Activated effector memory CD4-positive, alpha-beta T cell treated with anti-CD3 and anti-CD28 coated beads, Interleukin-2, amount 50 U/mL, for 16 hours (primary cell): Measurements from ENCODE around the gene SEC16A.

Experiments
- DNase-seq: peaks from one replicate; pipeline ENCODE4 v3.0.0-alpha.2; 2020

Gene SEC16A

DNA sequence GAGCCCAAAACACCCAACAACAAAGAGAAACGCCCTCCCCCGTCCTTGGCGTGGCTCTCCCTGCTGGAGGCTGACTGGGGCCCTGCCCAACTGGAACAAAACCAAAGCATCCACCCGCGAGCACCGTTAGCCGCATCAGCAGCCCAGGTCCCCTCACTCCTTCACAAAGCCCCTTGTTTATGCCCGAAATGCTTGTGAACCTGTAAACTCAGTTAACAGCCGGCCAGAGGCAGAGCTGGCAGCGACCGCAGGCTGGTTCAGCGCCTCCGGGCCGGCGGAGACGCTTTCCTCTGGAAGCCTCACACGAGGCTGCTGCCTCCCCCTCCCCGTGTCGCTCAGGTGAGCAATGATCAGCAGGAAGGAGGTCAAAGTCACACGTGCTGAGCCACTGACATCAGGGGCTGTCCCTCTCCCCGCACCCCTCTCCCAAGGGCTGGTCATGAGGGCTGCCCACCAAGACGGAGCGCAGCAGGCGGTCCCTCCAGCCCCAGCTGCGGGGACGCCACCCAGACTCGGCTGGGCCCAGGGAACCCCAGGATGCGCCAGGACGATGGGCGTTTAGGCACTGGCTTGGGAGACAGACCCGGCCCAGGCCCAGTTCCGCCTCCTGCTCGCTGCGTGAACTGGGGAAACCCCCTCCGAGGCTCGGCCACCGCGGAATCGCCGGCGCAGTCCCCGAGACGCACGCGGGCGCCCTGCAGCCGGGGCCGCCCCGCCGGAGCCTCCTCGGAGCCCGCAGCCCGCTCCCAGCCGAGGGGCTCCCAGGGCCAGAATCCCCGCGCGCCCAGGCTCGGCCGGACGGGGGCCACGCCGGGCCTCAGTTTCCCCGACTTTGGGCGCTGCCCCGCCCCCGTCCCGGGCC is 83.4 kb downstream of the SEC16A start:
- peak; percentile 82 for DNase-seq

DNA sequence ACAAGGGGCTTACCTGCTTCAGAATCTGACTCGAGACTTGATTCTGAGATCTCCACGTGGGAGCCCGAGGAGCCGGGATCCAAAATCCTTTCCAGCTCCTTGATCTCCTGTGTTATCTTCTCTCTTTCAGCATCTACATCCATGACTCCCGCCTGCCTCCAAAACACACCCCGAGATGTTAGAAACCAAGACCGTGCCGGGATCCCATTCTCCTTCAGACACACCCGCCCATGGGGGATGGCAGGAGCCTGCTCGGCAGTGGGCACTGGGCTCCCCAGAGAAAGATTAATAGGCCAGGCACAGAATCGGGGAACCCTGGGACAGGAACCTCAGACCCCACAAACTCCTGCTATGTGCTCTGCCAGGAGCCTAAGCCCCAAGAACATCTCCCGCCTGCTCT is 84.6 kb downstream of the SEC16A start:
- DNase-seq, result no peak

DNA sequence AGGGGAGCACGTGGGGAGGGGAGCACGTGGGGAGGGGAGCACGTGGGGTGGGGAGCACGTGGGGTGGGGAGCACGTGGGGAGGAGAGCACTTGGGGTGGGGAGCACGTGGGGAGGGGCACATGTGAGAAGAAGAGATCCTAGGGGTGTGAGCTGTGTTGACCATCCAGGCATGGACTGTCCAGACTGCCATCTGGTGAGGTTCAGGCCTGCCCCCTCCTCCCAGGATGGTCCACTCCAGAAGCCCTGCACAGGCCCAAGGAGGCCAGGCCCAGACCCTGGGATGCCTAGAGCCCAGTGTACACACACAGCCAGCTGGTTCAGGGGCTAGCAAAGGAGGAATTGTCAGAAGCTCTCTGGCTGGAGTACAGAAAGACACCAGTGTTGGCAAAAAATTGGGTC is 85.2 kb downstream of the SEC16A start:
- DNase-seq, result no peak

DNA sequence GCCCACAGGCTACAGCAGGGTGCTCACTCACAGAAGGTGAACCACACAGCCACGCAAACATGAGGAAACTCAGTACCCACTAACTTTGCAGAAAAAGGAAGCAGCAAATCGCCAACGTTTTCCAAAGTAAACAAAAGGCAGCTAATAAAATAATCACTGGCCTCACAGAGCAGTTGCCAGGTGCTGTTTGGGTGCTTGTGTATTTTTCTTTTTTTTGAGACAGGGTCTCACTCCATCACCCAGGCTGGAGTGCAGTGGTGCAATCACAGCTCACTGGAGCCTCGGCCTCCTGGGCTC is 86.7 kb downstream of the SEC16A start:
- DNase-seq, result no peak

DNA sequence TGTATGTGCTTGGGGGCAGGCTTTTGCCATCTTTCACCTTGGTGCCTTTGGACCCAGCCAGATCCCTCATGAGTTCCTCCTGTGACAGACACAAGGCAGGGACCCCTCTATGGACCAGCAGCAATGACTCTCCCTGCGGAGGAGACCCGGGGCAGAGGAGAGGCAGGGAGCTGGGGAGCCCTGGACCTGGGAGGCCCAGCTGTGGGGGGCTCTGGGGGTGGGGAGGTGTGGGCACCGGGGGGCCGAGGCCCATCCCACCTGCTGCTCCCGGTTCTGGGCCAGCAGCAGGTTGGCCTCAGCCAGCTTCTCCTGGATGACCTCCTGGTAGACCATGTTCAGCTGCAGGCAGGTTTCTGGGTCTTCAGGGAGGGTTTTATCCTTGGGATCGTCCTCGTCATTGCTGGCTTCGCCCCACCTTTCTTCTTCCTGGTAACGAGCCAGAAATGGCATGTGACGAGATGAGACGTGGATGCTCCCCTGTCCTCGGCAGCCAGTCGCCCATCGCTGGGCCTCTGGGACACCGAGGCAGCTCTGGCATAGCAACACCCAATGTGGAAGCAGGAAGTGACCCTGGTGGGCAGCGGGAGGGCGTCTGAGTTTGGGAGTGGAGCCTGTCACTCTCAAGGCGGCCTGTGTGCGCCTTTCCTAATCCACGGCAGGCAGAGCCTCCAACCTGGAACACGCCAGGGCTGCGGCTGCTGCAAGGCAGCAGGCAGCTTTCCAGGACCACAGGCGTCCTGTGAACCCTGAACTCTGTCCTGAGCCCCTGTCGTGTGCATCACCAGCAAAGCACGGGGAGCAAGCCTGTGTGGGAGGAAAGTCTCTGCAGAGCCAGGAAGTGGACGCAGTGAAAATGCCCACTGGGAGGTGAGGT is 87.3 kb downstream of the SEC16A start:
- no peak for DNase-seq

DNA sequence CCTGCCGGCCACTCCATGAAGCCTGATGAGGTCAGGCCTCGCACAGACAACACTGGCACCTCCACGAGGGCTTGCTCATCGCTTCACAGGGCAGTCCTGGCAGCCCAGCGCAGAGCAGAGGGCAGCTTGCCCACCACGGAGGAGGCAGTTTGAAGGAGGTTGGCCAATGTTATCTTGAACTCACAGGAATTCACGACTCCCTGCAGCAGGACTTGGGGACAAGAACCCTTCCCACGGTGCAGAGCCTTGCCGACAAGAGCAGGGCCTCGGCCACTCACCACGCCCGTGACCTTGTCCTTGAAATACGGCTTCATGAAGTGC is 87.9 kb downstream of the SEC16A start:
- no peak for DNase-seq

DNA sequence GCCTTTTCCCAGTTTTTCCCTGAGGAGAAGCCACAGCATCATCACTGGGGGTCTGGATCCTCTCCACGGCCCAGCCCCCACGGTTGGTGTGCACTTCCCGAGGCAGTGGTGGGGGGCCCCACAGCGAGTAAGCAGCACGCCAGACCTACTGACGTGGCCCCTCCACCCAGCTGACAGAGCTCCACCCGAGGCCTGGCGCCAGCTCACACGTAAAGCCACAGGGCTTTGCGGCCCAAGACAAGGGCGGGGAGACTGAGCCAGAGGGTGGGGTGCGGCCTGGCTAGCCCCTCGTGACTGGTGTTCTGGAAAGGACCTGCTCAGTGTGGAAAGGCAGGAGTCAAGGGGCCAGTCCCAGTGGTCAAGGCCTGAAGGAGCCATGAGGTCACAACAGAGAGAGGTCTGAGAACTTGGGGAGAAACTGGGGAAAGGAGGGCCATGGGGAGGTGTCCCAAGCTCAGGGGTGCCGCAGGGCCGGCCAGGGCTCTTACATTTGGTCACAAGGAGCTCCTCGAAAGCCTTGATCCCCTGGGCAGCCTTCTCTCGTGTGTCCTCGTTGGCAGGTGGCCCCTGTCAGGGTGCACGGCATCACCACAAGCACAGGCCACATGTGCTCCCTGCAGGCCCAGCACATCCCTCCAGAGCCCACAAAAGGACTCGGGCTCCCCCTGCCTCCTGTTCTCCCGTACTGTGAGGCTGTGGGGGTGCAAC is 88.4 kb downstream of the SEC16A start:
- no peak for DNase-seq

DNA sequence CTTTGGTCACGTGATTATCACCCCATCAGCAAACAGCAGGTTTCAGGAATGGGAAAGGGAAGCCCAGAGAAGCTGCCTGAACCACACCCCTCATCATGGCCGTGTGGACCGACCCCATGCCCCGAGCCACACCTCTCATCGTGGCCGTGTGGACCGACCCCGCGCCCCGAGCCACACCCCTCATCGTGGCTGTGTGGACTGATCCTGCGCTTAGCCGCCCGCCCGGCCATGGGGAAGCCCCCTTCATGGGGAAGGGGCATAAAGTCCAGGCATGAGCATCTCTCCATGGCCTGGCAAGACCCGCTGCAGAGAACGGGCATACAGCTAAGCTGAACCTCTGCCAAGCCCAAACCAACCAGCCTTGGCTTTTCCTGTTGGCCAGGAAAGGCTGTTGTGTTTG is 89.3 kb downstream of the SEC16A start:
- DNase-seq, result no peak

DNA sequence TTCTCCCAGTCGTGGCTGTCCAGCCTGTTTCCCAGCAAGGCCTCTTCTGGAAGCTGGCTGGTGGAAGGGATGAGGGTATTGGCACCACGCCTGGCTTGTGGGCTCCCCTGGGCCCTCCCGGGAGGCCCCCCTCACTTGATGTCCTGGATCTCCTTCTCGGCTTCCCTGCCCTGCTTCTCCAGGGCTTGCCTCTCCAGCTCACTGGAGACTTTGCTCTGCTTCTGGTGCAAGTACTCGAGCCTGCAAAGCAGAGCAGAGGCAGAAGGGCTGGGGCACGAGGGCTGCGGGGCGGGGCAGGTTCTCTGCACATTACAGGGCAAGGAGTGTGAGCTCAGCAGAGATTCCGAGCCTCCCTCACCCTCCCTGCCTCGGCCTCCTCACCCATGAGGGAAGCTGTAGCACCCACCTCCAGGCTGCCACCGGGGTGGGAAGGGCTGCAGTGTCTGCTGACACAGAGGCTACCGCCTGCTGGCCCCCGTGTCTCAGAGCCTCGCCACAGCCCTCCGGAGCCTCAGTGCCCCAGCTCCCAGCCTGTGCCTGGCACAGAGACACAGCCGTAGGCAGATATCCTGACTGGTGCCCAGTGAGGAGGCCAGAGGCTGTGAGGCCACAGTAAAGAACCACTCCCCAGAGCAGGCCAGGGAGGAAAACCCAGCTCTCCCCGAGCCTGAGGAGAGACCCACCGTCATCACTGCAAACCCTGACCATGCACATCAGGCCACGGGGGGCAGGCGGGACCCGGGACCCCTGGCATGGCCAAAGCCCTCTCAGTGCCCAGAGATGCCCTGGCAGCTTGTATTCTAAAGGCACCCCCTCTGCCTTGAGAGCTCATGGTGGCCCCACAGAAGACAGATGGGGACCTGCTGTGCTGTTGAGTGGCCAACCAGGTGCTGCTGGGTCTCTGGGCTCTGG is 90.0 kb downstream of the SEC16A start:
- DNase-seq, result no peak

DNA sequence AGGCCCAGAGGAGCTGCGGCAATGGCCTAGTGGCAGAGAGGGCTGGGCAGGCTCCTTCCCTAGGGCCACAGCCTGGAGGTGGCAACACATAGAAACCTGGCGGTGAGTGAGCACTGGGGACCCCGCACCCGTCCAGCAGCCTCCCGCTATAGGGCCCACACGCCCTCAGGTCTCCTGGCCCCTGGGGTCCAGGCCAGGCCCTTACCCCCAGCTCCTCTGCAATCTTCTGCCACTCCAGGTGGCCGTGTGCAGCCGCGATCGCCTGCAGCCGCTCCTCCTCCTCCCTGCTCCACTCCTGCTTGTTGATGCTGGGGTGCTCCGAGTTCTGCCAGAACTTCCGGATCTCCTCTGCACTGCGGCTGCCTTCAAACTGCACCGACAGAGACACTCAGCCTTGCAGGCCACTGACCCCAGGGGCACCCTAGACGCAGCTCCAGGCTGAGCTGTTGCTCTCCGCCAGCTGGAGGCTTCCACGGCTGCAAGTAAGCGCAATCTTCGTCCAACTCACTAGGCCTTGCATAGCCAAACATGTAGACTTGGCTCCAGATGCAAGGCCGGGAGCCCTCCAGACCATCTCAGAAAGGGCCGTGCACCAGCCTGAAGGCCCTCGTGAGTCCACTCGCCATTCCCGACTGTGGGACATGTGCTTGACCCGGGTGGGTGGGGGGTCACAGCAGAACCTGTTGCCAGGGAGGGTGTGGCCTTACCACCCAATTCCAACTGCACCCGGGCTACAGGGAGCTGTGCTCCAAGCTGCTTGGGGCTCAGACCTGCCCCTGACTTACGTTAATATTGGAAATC is 90.9 kb downstream of the SEC16A start:
- no peak for DNase-seq
